ENCODE data around the gene KIAA0232. TPM values are rescaled to one million over a fixed set of nuclear protein-coding genes. Genes with fewer than 3 reads are reported as not detected.

The KIAA0232 gene
- total and polyA plus RNA-seq, 9 of the 15 experiments (the other 6 are each of a cell fraction or from before 2014, with no cell fraction given), result 3.5 to 17.4 (median 13.0) TPM

DNA sequence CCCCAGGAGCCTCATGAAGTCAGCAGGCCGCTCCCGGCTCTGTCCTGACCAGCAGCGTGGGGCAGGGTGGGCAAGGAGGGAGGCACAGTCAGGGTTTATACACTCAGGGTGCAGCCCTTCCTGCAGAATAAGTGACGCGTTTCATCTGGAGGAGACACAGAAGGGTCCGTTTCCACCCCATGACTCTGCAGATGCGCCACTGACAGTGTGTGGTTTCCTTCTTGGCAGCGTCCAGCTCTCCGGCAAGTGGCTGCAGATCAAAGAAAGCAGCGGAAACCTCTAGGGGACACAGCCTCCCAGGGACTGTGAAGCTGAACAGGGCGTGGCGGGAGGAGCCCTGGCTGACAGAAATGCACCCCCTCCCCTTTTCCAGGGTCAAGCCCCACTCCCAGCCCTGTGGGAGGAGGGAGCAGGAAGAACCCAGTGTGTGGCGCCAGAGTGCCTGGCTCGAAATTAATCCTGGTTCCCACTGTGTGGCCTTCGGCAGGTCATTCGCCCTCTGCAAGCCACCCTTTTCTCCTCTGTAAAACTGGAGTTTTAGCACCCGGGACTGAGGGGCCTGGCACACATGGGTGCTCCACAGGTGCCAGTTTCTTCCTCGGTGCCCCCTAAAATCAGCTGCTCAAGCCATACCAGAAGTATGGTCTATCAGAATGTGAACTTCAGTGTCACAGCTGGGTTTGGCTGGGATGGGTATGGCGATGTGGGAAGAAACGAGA lies 109.8 kb downstream of the KIAA0232 start (continued):
- TF ChIP-seq, protein P1, sequence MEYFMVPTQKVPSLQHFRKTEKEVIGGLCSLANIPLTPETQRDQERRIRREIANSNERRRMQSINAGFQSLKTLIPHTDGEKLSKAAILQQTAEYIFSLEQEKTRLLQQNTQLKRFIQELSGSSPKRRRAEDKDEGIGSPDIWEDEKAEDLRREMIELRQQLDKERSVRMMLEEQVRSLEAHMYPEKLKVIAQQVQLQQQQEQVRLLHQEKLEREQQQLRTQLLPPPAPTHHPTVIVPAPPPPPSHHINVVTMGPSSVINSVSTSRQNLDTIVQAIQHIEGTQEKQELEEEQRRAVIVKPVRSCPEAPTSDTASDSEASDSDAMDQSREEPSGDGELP (CRISPR knock-in tag; IDR thresholded peaks at IDR 0.05; ENCODE audit: borderline replicate concordance), result peak; percentile 70; the same call in 1 of the 2 replicates
- TF ChIP-seq HDAC6 (IDR thresholded peaks at IDR 0.05; ENCODE audit: low read depth, low read length), result no peak
- TF ChIP-seq, protein P2, sequence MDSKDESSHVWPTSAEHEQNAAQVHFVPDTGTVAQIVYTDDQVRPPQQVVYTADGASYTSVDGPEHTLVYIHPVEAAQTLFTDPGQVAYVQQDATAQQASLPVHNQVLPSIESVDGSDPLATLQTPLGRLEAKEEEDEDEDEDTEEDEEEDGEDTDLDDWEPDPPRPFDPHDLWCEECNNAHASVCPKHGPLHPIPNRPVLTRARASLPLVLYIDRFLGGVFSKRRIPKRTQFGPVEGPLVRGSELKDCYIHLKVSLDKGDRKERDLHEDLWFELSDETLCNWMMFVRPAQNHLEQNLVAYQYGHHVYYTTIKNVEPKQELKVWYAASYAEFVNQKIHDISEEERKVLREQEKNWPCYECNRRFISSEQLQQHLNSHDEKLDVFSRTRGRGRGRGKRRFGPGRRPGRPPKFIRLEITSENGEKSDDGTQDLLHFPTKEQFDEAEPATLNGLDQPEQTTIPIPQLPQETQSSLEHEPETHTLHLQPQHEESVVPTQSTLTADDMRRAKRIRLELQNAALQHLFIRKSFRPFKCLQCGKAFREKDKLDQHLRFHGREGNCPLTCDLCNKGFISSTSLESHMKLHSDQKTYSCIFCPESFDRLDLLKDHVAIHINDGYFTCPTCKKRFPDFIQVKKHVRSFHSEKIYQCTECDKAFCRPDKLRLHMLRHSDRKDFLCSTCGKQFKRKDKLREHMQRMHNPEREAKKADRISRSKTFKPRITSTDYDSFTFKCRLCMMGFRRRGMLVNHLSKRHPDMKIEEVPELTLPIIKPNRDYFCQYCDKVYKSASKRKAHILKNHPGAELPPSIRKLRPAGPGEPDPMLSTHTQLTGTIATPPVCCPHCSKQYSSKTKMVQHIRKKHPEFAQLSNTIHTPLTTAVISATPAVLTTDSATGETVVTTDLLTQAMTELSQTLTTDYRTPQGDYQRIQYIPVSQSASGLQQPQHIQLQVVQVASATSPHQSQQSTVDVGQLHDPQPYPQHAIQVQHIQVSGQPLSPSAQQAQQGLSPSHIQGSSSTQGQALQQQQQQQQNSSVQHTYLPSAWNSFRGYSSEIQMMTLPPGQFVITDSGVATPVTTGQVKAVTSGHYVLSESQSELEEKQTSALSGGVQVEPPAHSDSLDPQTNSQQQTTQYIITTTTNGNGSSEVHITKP (IDR thresholded peaks at IDR 0.05; ENCODE audit: partially characterized antibody), result peak; percentile 80
- TF ChIP-seq GABPB1 (CRISPR knock-in tag; IDR thresholded peaks at IDR 0.05), result peak; percentile 53
- TF ChIP-seq SREBF2 (CRISPR knock-in tag; IDR thresholded peaks at IDR 0.05), result no peak
- no peak for TF ChIP-seq ZFPM2 (CRISPR knock-in tag; IDR thresholded peaks at IDR 0.05)
- TF ChIP-seq ZNF146 (CRISPR knock-in tag; IDR thresholded peaks at IDR 0.05; ENCODE audit: unreplicated experiment), result no peak
- no peak for TF ChIP-seq NFXL1 (CRISPR knock-in tag; IDR thresholded peaks at IDR 0.05)
- TF ChIP-seq ZNF232 (CRISPR knock-in tag; IDR thresholded peaks at IDR 0.05), result no peak
- no peak for TF ChIP-seq ZBTB1 (CRISPR knock-in tag; IDR thresholded peaks at IDR 0.05; ENCODE audit: borderline replicate concordance, low read depth)
- no peak for TF ChIP-seq ASH1L (IDR thresholded peaks at IDR 0.05; ENCODE audit: borderline replicate concordance, low read depth, partially characterized antibody)
- TF ChIP-seq RFX5 (IDR thresholded peaks at IDR 0.05; ENCODE audit: low read depth, low read length), result no peak
- no peak for TF ChIP-seq CBX2 (IDR thresholded peaks at IDR 0.05; ENCODE audit: insufficient read depth, low read length, poor library complexity, severe bottlenecking)
- no peak for TF ChIP-seq NCOA1 (IDR thresholded peaks at IDR 0.05; ENCODE audit: low read depth)
- peak; percentile 46 for TF ChIP-seq MAFF (IDR thresholded peaks at IDR 0.05; ENCODE audit: low read length)
- TF ChIP-seq ZNF561 (CRISPR knock-in tag; conservative IDR thresholded peaks at IDR 0.05), result no peak
- no peak for TF ChIP-seq ZBED1 (IDR thresholded peaks at IDR 0.05)
- no peak for TF ChIP-seq ZFP1 (CRISPR knock-in tag; IDR thresholded peaks at IDR 0.05)
- TF ChIP-seq RFX7 (CRISPR knock-in tag; IDR thresholded peaks at IDR 0.05), result no peak
- TF ChIP-seq NCOA4 (IDR thresholded peaks at IDR 0.05; ENCODE audit: partially characterized antibody), result no peak
- no peak for TF ChIP-seq SAFB2 (IDR thresholded peaks at IDR 0.05; ENCODE audit: borderline replicate concordance, low read depth, low read length, severe bottlenecking)
- no peak; the same call in 1 of the 2 replicates for TF ChIP-seq BHLHE40 (IDR thresholded peaks at IDR 0.05; ENCODE audit: low read length)
- no peak for TF ChIP-seq XRCC5 (IDR thresholded peaks at IDR 0.05; ENCODE audit: low read depth, low read length)
- no peak for TF ChIP-seq HEY1 (CRISPR knock-in tag; IDR thresholded peaks at IDR 0.05; ENCODE audit: borderline replicate concordance)
- TF ChIP-seq, protein P3, sequence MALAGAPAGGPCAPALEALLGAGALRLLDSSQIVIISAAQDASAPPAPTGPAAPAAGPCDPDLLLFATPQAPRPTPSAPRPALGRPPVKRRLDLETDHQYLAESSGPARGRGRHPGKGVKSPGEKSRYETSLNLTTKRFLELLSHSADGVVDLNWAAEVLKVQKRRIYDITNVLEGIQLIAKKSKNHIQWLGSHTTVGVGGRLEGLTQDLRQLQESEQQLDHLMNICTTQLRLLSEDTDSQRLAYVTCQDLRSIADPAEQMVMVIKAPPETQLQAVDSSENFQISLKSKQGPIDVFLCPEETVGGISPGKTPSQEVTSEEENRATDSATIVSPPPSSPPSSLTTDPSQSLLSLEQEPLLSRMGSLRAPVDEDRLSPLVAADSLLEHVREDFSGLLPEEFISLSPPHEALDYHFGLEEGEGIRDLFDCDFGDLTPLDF (CRISPR knock-in tag; IDR thresholded peaks at IDR 0.05), result no peak

Measured in K562 (cell line).